ENCODE data around the gene FRAT1.
"Not testable (repeated sequence)": the region's sequence is repeated elsewhere in the genome, so short reads cannot be mapped to it uniquely, and the experiment has no call there.

The FRAT1 gene

DNA sequence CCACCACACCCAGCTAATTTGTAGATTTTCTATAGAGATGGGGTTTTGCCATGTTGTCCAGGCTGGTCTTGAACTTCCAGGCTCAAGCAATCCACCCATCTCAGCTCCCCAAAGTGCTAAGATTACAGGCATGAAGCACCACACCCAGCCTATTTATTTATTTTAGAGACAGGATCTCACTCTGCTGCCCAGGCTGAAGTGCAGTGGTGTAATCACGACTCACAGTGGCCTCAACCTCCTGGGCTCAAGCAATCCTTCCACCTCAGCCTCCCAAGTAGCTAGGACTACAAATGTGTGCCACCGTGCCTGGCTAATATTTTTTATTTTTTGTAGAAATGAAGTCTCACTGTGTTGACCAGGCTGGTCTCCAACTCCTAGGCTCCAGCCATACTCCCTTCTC lies 22.3 kb downstream of the FRAT1 start:
- no peak overlapping the region for H3K4me2 ChIP-seq (ENCODE audit: low read length)
- no peaks in the 10 kb centered on the region for H3K36me3 ChIP-seq (ENCODE audit: control insufficient read depth, low read length)
- H3K27ac ChIP-seq (ENCODE audit: low read depth, low read length), result no peak overlapping the region
- H3F3A ChIP-seq (ENCODE audit: control insufficient read depth, insufficient read depth), result no peaks in the 10 kb centered on the region; the same call in 1 of the 2 replicates
- TF ChIP-seq EZH2phosphoT487 (IDR thresholded peaks at IDR 0.05; ENCODE audit: borderline replicate concordance, low read length) (no peak), CTCF (IDR thresholded peaks at IDR 0.05; ENCODE audit: low read depth, low read length, poor library complexity, severe bottlenecking) (no peak)
- H3K79me2 ChIP-seq (ENCODE audit: control insufficient read depth, low read length), result no peaks in the 10 kb centered on the region
- H4K20me1 ChIP-seq (ENCODE audit: control insufficient read depth, insufficient read depth, low read depth, low read length), result no peaks in the 10 kb centered on the region
- H3K9me2 ChIP-seq (replicated peaks; ENCODE audit: control insufficient read depth, low read length), result no peaks in the 10 kb centered on the region
- H3K4me3 ChIP-seq (ENCODE audit: low read length), result no peak overlapping the region
- H3K27me3 ChIP-seq (ENCODE audit: control insufficient read depth, low read length), result peaks cover 28% of the 10 kb centered on the region
- H3K9me3 ChIP-seq (ENCODE audit: control insufficient read depth, insufficient read depth, low read length), result no peaks in the 10 kb centered on the region
- peaks cover 8% of the 10 kb centered on the region for H3K4me1 ChIP-seq (ENCODE audit: control insufficient read depth, low read length)

DNA sequence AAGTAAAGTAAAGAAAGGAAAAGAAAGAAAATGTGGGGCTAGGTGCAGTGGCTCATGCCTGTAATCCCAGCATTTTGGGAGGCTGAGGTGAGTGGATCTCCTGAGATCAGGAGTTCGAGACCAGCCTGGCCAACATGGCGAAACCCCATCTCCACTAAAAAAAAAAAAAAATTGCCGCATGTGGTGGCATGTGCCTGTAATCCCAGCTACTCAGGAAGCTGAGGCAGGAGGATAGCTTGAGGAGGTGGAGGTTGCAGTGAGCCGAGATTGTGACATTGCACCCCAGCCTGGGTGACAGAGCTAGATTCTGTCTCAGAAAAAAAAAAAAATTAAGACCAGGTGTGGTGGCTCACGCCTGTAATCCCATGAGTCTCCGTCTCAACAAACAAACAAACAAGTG lies 24.6 kb downstream of the FRAT1 start:
- H3K27me3 ChIP-seq (ENCODE audit: control insufficient read depth, low read length), result peaks cover 10% of the 10 kb centered on the region
- H3K9me3 ChIP-seq (ENCODE audit: control insufficient read depth, insufficient read depth, low read length); H3K36me3 ChIP-seq (ENCODE audit: control insufficient read depth, low read length); H3K27ac ChIP-seq (ENCODE audit: low read depth, low read length); H3K9me2 ChIP-seq (replicated peaks; ENCODE audit: control insufficient read depth, low read length); H3K4me2 ChIP-seq (ENCODE audit: low read length); H3K4me1 ChIP-seq (ENCODE audit: control insufficient read depth, low read length); H4K20me1 ChIP-seq (ENCODE audit: control insufficient read depth, insufficient read depth, low read depth, low read length); H3K79me2 ChIP-seq (ENCODE audit: control insufficient read depth, low read length); H3F3A ChIP-seq (ENCODE audit: control insufficient read depth, insufficient read depth); H3K4me3 ChIP-seq (ENCODE audit: low read length): not testable (repeated sequence)

GRCh38 chr10:97347317-97347716 lies 28.2 kb downstream of the FRAT1 start:
- peaks cover 9% of the 10 kb centered on the region for H3K36me3 ChIP-seq (ENCODE audit: control insufficient read depth, low read length)
- H3K9me3 ChIP-seq (ENCODE audit: control insufficient read depth, insufficient read depth, low read length), result no peaks in the 10 kb centered on the region
- H4K20me1 ChIP-seq (ENCODE audit: control insufficient read depth, insufficient read depth, low read depth, low read length), result no peaks in the 10 kb centered on the region
- H3K79me2 ChIP-seq (ENCODE audit: control insufficient read depth, low read length), result no peaks in the 10 kb centered on the region
- TF ChIP-seq EZH2phosphoT487 (IDR thresholded peaks at IDR 0.05; ENCODE audit: borderline replicate concordance, low read length), result no peak
- TF ChIP-seq CTCF (IDR thresholded peaks at IDR 0.05; ENCODE audit: low read depth, low read length, poor library complexity, severe bottlenecking), result no peak
- no peak overlapping the region for H3K4me2 ChIP-seq (ENCODE audit: low read length)
- no peaks in the 10 kb centered on the region for H3K4me1 ChIP-seq (ENCODE audit: control insufficient read depth, low read length)
- no peak overlapping the region for H3K4me3 ChIP-seq (ENCODE audit: low read length)
- no peak overlapping the region for H3K27ac ChIP-seq (ENCODE audit: low read depth, low read length)
- no peaks in the 10 kb centered on the region for H3F3A ChIP-seq (ENCODE audit: control insufficient read depth, insufficient read depth)
- no peaks in the 10 kb centered on the region for H3K9me2 ChIP-seq (replicated peaks; ENCODE audit: control insufficient read depth, low read length)
- H3K27me3 ChIP-seq (ENCODE audit: control insufficient read depth, low read length), result peaks cover 5% of the 10 kb centered on the region; the same call in 1 of the 2 replicates

GRCh38 chr10:97349752-97350513 lies 30.9 kb downstream of the FRAT1 start:
- Histone ChIP-seq H3K4me2 (ENCODE audit: low read length) (no peak overlapping the region), H3K36me3 (ENCODE audit: control insufficient read depth, low read length) (peaks cover 9% of the 10 kb centered on the region), H3K79me2 (ENCODE audit: control insufficient read depth, low read length) (no peaks in the 10 kb centered on the region), H3K4me3 (ENCODE audit: low read length) (no peak overlapping the region), H3K9me3 (ENCODE audit: control insufficient read depth, insufficient read depth, low read length) (no peaks in the 10 kb centered on the region), H3K27me3 (ENCODE audit: control insufficient read depth, low read length) (no peaks in the 10 kb centered on the region), H3K9me2 (replicated peaks; ENCODE audit: control insufficient read depth, low read length) (no peaks in the 10 kb centered on the region), H3F3A (ENCODE audit: control insufficient read depth, insufficient read depth) (no peaks in the 10 kb centered on the region), H3K4me1 (ENCODE audit: control insufficient read depth, low read length) (no peaks in the 10 kb centered on the region), H3K27ac (ENCODE audit: low read depth, low read length) (no peak overlapping the region), H4K20me1 (ENCODE audit: control insufficient read depth, insufficient read depth, low read depth, low read length) (no peaks in the 10 kb centered on the region)
- TF ChIP-seq CTCF (IDR thresholded peaks at IDR 0.05; ENCODE audit: low read depth, low read length, poor library complexity, severe bottlenecking), result no peak
